Gastroesophageal sphincter (tissue), 3 donors: ENCODE measurements around the gene TAF7.

ENCODE experiments used
- CTCF ChIP-seq, 4 experiments: fragments of 200-600 bp in 2 of 4; fragments of 450-650 bp in 2 of 4; sonication (generic) in 1 of 4; IDR thresholded peaks; one replicate each; pipeline ENCODE4 v1.5.1; 2017 to 2019; ENCODE audit warnings: antibody characterized with exemption in 4 of 4, mild to moderate bottlenecking in 2 of 4, moderate library complexity in 2 of 4
- POLR2A ChIP-seq, 2 donors: fragments of 450-650 bp; IDR thresholded peaks; one replicate each; pipeline ENCODE4 v1.6.1; 2017; ENCODE audit warnings: antibody characterized with exemption in 2 of 2, mild to moderate bottlenecking in 2 of 2, moderate library complexity in 1 of 2
- POLR2AphosphoS5 ChIP-seq: sonication (generic); formaldehyde crosslinking; IDR thresholded peaks from one replicate; pipeline ENCODE4 v1.6.1; 2017; ENCODE audit warnings: antibody characterized with exemption

- TF ChIP-seq CTCF (IDR thresholded peaks at IDR 0.05) (no peak), POLR2A (IDR thresholded peaks at IDR 0.05) (no peak), POLR2AphosphoS5 (no peak)
These were observed 22.2 kb downstream of the TAF7 start for GRCh38 chr5:141298376-141298775.
